Peyer's patch (tissue), 4 donors: ENCODE measurements around the gene TRHDE.

Experiments used
- POLR2A ChIP-seq, 2 donors: fragments of 450-650 bp; IDR thresholded peaks; one replicate each; pipeline ENCODE4 v1.5.1; 2017; ENCODE audit warnings: antibody characterized with exemption in 2 of 2, mild to moderate bottlenecking in 2 of 2, moderate library complexity in 2 of 2
- TF ChIP-seq, protein P1 (sequence below), 6 experiments: fragments of 450-650 bp in 4 of 6; fragments of 200-600 bp in 2 of 6; sonication (generic) in 1 of 6; IDR thresholded peaks; one replicate each; pipeline ENCODE4 v1.5.1; 2017 to 2019; ENCODE audit warnings: antibody characterized with exemption in 6 of 6, mild to moderate bottlenecking in 3 of 6, moderate library complexity in 1 of 6

DNA sequence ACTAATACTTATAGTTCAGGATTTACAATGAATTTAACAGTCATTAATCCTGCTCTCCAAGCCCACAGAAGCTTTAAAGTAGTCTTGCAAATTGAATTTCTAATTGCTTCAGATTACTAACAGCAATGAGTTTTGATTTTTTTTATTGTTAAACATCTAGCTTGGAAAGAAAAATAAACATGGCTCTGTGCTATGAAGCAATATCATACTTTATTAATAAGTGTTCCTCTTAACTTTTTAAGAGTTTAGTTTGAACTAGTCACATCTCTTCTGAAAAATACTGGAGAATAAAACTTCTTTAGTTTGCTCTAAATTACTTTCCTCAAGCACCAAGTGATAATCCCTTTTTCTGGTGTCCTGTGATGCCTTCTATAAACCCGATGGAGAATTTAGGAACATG, 250.2 kb downstream of the TRHDE start:
- TF ChIP-seq, protein P1, sequence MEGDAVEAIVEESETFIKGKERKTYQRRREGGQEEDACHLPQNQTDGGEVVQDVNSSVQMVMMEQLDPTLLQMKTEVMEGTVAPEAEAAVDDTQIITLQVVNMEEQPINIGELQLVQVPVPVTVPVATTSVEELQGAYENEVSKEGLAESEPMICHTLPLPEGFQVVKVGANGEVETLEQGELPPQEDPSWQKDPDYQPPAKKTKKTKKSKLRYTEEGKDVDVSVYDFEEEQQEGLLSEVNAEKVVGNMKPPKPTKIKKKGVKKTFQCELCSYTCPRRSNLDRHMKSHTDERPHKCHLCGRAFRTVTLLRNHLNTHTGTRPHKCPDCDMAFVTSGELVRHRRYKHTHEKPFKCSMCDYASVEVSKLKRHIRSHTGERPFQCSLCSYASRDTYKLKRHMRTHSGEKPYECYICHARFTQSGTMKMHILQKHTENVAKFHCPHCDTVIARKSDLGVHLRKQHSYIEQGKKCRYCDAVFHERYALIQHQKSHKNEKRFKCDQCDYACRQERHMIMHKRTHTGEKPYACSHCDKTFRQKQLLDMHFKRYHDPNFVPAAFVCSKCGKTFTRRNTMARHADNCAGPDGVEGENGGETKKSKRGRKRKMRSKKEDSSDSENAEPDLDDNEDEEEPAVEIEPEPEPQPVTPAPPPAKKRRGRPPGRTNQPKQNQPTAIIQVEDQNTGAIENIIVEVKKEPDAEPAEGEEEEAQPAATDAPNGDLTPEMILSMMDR (IDR thresholded peaks at IDR 0.05), result no peak
- TF ChIP-seq POLR2A (IDR thresholded peaks at IDR 0.05), result no peak
